ENCODE measurements around the gene KDM5C. TPM values are rescaled to one million over a fixed set of nuclear protein-coding genes. Genes with fewer than 3 reads are reported as not detected.

The KDM5C gene
- total RNA-seq, 2 donors from 2014 or later: 99.4 to 102 TPM

GRCh38 chrX:53246231-53246630 lies 21.2 kb upstream of the KDM5C start:
- no peaks in the 10 kb centered on the region for H3K27me3 ChIP-seq (replicated peaks; ENCODE audit: insufficient read depth)
- intact Hi-C loops (cut with DNase I): no loop called here
- 85% methylated on average over 2 of the region's 2 CpGs for WGBS
- H3K9me3 ChIP-seq: no peaks in the 10 kb centered on the region
- H3K4me3 ChIP-seq: no peak overlapping the region
- TF ChIP-seq POLR2AphosphoS5 (IDR thresholded peaks at IDR 0.05): no peak
- DNase-seq (ENCODE audit: low spot score): no peak
- no peak overlapping the region for H3K27ac ChIP-seq
- no peaks in the 10 kb centered on the region for H3K36me3 ChIP-seq
- H3K4me1 ChIP-seq (replicated peaks): no peaks in the 10 kb centered on the region

DNA sequence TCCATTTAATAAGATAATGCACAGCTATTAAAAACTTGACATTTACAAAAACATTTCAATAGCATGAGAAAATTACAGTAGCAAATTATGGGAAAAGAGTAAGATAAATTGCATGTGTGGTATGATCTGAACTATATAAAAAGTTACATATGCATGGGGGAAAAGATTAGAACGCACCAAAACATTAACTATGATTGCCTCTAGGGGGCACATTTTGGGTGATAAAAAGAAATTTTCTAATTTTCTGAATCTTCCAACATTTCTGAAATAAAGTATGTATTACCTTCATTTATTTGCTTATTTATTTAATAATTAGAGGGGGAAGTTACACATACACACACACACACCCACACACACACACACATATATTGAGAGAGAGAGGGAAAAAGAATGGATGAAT lies 19.6 kb upstream of the KDM5C start:
- intact Hi-C loops (cut with DNase I): no loop called here
- DNase-seq (ENCODE audit: low spot score): no peak
- TF ChIP-seq, protein P1, sequence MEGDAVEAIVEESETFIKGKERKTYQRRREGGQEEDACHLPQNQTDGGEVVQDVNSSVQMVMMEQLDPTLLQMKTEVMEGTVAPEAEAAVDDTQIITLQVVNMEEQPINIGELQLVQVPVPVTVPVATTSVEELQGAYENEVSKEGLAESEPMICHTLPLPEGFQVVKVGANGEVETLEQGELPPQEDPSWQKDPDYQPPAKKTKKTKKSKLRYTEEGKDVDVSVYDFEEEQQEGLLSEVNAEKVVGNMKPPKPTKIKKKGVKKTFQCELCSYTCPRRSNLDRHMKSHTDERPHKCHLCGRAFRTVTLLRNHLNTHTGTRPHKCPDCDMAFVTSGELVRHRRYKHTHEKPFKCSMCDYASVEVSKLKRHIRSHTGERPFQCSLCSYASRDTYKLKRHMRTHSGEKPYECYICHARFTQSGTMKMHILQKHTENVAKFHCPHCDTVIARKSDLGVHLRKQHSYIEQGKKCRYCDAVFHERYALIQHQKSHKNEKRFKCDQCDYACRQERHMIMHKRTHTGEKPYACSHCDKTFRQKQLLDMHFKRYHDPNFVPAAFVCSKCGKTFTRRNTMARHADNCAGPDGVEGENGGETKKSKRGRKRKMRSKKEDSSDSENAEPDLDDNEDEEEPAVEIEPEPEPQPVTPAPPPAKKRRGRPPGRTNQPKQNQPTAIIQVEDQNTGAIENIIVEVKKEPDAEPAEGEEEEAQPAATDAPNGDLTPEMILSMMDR (IDR thresholded peaks at IDR 0.05): no peak
- TF ChIP-seq POLR2AphosphoS5 (IDR thresholded peaks at IDR 0.05): no peak
- TF ChIP-seq POLR2A (IDR thresholded peaks at IDR 0.05): no peak
- H3K4me1 ChIP-seq (replicated peaks): no peaks in the 10 kb centered on the region
- no peaks in the 10 kb centered on the region for H3K9me3 ChIP-seq
- H3K4me3 ChIP-seq: no peak overlapping the region
- 88% methylated on average over 1 of the region's 1 CpG for WGBS
- H3K27me3 ChIP-seq (replicated peaks; ENCODE audit: insufficient read depth): no peaks in the 10 kb centered on the region
- no peaks in the 10 kb centered on the region for H3K36me3 ChIP-seq
- H3K27ac ChIP-seq: no peak overlapping the region

DNA sequence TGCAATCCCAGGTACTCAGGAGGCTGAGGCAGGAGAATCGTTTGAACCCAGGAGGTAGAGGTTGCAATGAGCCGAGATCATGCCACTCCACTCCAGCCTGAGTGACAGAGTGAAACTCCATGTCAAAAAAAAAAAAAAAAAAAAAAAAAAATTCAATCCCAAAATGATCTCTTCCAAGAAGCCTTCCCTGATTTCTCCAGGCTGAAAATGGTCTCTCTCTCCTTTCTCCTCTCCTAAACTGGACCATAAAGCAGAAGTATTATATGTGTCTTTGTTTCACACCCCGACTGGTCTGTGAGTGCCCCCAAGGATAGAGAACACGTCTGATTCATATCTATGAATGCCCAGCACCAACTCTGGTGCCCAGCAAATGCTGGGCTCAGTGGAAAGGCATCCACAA lies 17.3 kb upstream of the KDM5C start:
- 94% methylated on average over 3 of the region's 4 CpGs for WGBS
- Histone ChIP-seq H3K4me3 (no peak overlapping the region), H3K9me3 (no peaks in the 10 kb centered on the region), H3K4me1 (replicated peaks) (no peaks in the 10 kb centered on the region), H3K36me3 (no peaks in the 10 kb centered on the region), H3K27me3 (replicated peaks; ENCODE audit: insufficient read depth) (no peaks in the 10 kb centered on the region), H3K27ac (no peak overlapping the region)
- no peak for DNase-seq (ENCODE audit: low spot score)
- intact Hi-C loops (cut with DNase I): no loop called here
- TF ChIP-seq POLR2AphosphoS5 (IDR thresholded peaks at IDR 0.05) (no peak), POLR2A (IDR thresholded peaks at IDR 0.05) (no peak)
- TF ChIP-seq, protein P1 (IDR thresholded peaks at IDR 0.05): no peak

GRCh38 chrX:53241558-53241957 lies 16.6 kb upstream of the KDM5C start:
- Histone ChIP-seq H3K27ac (no peak overlapping the region), H3K4me3 (no peak overlapping the region), H3K27me3 (replicated peaks; ENCODE audit: insufficient read depth) (no peaks in the 10 kb centered on the region), H3K36me3 (no peaks in the 10 kb centered on the region), H3K4me1 (replicated peaks) (no peaks in the 10 kb centered on the region), H3K9me3 (no peaks in the 10 kb centered on the region)
- DNase-seq (ENCODE audit: low spot score): no peak
- intact Hi-C loops (cut with DNase I): no loop called here
- TF ChIP-seq POLR2A (IDR thresholded peaks at IDR 0.05) (no peak), POLR2AphosphoS5 (IDR thresholded peaks at IDR 0.05) (no peak)
- TF ChIP-seq, protein P1 (IDR thresholded peaks at IDR 0.05): no peak
- WGBS: 90% methylated on average over 7 of the region's 7 CpGs

- 79% methylated on average over 6 of the region's 6 CpGs for WGBS
- Histone ChIP-seq H3K4me1 (replicated peaks) (no peaks in the 10 kb centered on the region), H3K4me3 (no peak overlapping the region), H3K27me3 (replicated peaks; ENCODE audit: insufficient read depth) (no peaks in the 10 kb centered on the region), H3K27ac (no peak overlapping the region), H3K36me3 (no peaks in the 10 kb centered on the region), H3K9me3 (no peaks in the 10 kb centered on the region)
- intact Hi-C loops (cut with DNase I): no loop called here
- TF ChIP-seq, protein P1 (IDR thresholded peaks at IDR 0.05): no peak
- no peak for TF ChIP-seq POLR2AphosphoS5 (IDR thresholded peaks at IDR 0.05)
- no peak for TF ChIP-seq POLR2A (IDR thresholded peaks at IDR 0.05)
- no peak for DNase-seq (ENCODE audit: low spot score)
Observed at GRCh38 chrX:53239474-53239873, 14.5 kb upstream of the KDM5C start.
